Measurements from ENCODE around the gene METAP2. TPM values are rescaled to one million over a fixed set of nuclear protein-coding genes. Genes with fewer than 3 reads are reported as not detected.
"Not testable (repeated sequence)": the region's sequence is repeated elsewhere in the genome, so short reads cannot be mapped to it uniquely, and the experiment has no call there.

The METAP2 gene
- total RNA-seq, 1 experiment from 2014 or later, result 86.1 TPM

DNA sequence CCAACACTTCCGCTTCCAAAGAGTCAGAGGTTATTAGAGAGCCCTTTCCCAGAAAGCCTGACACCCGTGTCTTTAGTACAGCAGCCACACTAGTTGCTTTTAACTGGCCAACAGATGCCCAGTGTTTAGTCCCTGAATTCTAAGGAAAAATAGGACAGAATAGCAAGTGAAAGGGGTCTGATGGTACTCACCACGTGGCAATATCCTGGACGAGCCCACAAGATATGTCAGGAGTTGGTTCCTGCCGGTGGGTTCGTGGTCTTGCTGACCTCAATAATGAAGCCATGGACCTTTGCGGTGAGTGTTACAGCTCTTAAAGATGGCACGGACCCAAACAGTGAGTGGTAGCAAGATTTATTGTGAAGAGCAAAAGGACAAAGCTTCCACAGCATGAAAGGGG is 16.3 kb upstream of the METAP2 start:
- H3K36me3 ChIP-seq (ENCODE audit: control insufficient read depth, insufficient read depth, low read length); in situ Hi-C loops (cut with HindIII; ENCODE audit: low pct_unique_long_range_greater_than_20kb, low sequenced_read_pairs); intact Hi-C loops (cut with micrococcal nuclease; ENCODE audit: unreplicated experiment); BruUV-seq (replicated peaks); H3K27me3 ChIP-seq (ENCODE audit: control insufficient read depth, insufficient read depth, low read length); DNase-seq (ENCODE audit: low read depth, low spot score); POLR2A ChIA-PET; H3K4me1 ChIP-seq (ENCODE audit: control insufficient read depth, insufficient read depth, low read length); ATAC-seq; H3K4me3 ChIP-seq (ENCODE audit: low read depth in 2 of 2, low read length in 2 of 2); CTCF ChIA-PET; H3K9me3 ChIP-seq (ENCODE audit: control insufficient read depth, insufficient read depth, low read depth, low read length); H3K27ac ChIP-seq (ENCODE audit: low read length): not testable (repeated sequence)

DNA sequence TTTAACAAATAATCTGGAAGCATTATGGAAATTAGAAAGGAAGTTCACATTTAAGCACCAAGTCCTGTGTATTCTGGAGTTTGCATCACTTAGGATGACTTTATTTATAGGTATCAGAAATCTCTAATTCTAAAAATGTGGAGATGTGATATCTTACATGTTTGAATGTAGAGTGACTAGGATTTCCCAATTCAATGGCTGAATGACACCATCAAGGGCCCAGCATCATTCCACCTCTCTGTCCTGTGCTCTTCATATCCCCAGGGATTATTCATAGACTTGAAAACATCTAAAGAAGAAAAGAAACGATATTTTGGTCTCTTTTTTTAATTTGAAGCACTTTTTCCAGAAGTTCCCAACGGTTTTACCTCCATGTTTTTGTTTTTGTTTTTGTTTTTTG is 15.2 kb upstream of the METAP2 start:
- no peak for DNase-seq (ENCODE audit: low read depth, low spot score)
- no peak overlapping the region for H3K4me3 ChIP-seq (ENCODE audit: low read depth in 2 of 2, low read length in 2 of 2)
- TF ChIP-seq, protein P1, sequence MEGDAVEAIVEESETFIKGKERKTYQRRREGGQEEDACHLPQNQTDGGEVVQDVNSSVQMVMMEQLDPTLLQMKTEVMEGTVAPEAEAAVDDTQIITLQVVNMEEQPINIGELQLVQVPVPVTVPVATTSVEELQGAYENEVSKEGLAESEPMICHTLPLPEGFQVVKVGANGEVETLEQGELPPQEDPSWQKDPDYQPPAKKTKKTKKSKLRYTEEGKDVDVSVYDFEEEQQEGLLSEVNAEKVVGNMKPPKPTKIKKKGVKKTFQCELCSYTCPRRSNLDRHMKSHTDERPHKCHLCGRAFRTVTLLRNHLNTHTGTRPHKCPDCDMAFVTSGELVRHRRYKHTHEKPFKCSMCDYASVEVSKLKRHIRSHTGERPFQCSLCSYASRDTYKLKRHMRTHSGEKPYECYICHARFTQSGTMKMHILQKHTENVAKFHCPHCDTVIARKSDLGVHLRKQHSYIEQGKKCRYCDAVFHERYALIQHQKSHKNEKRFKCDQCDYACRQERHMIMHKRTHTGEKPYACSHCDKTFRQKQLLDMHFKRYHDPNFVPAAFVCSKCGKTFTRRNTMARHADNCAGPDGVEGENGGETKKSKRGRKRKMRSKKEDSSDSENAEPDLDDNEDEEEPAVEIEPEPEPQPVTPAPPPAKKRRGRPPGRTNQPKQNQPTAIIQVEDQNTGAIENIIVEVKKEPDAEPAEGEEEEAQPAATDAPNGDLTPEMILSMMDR (IDR thresholded peaks at IDR 0.05), result no peak
- no peak for TF ChIP-seq SIN3A (IDR thresholded peaks at IDR 0.05; ENCODE audit: borderline replicate concordance, insufficient read depth, low read depth, low read length)
- in situ Hi-C loops (cut with HindIII; ENCODE audit: low pct_unique_long_range_greater_than_20kb, low sequenced_read_pairs), result no loop called here
- no peak for ATAC-seq
- no peaks in the 10 kb centered on the region for H3K27me3 ChIP-seq (ENCODE audit: control insufficient read depth, insufficient read depth, low read length)
- ChIA-PET CTCF (no interaction called here), POLR2A (no interaction called here)
- H3K4me1 ChIP-seq (ENCODE audit: control insufficient read depth, insufficient read depth, low read length), result no peaks in the 10 kb centered on the region
- H3K27ac ChIP-seq (ENCODE audit: low read length), result no peak overlapping the region
- peaks cover 6% of the 10 kb centered on the region; the same call in 1 of the 2 replicates for H3K9me3 ChIP-seq (ENCODE audit: control insufficient read depth, insufficient read depth, low read depth, low read length)
- no peaks in the 10 kb centered on the region for H3K36me3 ChIP-seq (ENCODE audit: control insufficient read depth, insufficient read depth, low read length)
- BruUV-seq (replicated peaks), result no TSS peak
- intact Hi-C loops (cut with micrococcal nuclease; ENCODE audit: unreplicated experiment), result no loop called here

DNA sequence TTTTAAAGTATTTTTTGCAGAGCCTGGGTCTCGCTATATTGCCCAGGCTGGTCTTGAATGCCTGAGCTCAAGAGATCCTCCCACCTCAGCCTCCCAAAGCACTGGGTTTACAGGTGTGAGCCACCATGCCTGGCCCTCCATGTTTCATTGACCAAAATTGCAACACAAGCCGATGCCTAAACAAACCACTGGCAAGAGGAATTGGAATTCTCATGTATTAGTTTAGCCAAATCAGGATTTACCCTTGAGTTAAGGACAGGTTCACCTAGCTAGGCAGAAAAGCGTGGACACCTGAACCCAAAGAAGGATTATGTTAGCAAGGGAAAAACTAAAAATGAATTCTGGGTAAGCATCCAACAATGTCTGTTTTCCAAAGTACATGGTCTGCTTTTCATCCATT is 14.6 kb upstream of the METAP2 start:
- H3K4me3 ChIP-seq (ENCODE audit: low read depth in 2 of 2, low read length in 2 of 2), result no peak overlapping the region
- no peaks in the 10 kb centered on the region for H3K4me1 ChIP-seq (ENCODE audit: control insufficient read depth, insufficient read depth, low read length)
- H3K36me3 ChIP-seq (ENCODE audit: control insufficient read depth, insufficient read depth, low read length), result no peaks in the 10 kb centered on the region
- POLR2A ChIA-PET, result no interaction called here
- intact Hi-C loops (cut with micrococcal nuclease; ENCODE audit: unreplicated experiment) (no loop called here), in situ Hi-C loops (cut with HindIII; ENCODE audit: low pct_unique_long_range_greater_than_20kb, low sequenced_read_pairs) (no loop called here)
- CTCF ChIA-PET, result no interaction called here
- H3K27ac ChIP-seq (ENCODE audit: low read length), result no peak overlapping the region
- no peak for DNase-seq (ENCODE audit: low read depth, low spot score)
- TF ChIP-seq, protein P1 (IDR thresholded peaks at IDR 0.05), result no peak
- TF ChIP-seq, protein P2, sequence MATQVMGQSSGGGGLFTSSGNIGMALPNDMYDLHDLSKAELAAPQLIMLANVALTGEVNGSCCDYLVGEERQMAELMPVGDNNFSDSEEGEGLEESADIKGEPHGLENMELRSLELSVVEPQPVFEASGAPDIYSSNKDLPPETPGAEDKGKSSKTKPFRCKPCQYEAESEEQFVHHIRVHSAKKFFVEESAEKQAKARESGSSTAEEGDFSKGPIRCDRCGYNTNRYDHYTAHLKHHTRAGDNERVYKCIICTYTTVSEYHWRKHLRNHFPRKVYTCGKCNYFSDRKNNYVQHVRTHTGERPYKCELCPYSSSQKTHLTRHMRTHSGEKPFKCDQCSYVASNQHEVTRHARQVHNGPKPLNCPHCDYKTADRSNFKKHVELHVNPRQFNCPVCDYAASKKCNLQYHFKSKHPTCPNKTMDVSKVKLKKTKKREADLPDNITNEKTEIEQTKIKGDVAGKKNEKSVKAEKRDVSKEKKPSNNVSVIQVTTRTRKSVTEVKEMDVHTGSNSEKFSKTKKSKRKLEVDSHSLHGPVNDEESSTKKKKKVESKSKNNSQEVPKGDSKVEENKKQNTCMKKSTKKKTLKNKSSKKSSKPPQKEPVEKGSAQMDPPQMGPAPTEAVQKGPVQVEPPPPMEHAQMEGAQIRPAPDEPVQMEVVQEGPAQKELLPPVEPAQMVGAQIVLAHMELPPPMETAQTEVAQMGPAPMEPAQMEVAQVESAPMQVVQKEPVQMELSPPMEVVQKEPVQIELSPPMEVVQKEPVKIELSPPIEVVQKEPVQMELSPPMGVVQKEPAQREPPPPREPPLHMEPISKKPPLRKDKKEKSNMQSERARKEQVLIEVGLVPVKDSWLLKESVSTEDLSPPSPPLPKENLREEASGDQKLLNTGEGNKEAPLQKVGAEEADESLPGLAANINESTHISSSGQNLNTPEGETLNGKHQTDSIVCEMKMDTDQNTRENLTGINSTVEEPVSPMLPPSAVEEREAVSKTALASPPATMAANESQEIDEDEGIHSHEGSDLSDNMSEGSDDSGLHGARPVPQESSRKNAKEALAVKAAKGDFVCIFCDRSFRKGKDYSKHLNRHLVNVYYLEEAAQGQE (IDR thresholded peaks at IDR 0.05; ENCODE audit: insufficient read depth in 1 of 2, low read depth in 2 of 2, low read length in 1 of 2), result no peak
- no peak for TF ChIP-seq SIN3A (IDR thresholded peaks at IDR 0.05; ENCODE audit: borderline replicate concordance, insufficient read depth, low read depth, low read length)
- TF ChIP-seq TCF7L2 (IDR thresholded peaks at IDR 0.05; ENCODE audit: low read depth, low read length), result no peak
- no peak for TF ChIP-seq POLR2AphosphoS5 (IDR thresholded peaks at IDR 0.05; ENCODE audit: low read depth, low read length)
- BruUV-seq (replicated peaks), result no TSS peak
- ATAC-seq, result no peak
- no peaks in the 10 kb centered on the region for H3K27me3 ChIP-seq (ENCODE audit: control insufficient read depth, insufficient read depth, low read length)
- peaks cover 6% of the 10 kb centered on the region; the same call in 1 of the 2 replicates for H3K9me3 ChIP-seq (ENCODE audit: control insufficient read depth, insufficient read depth, low read depth, low read length)

Measured in Panc1 (cell line).